H9 (cell line): Measurements from ENCODE around the gene ZBTB12. TPM values are rescaled to one million over a fixed set of nuclear protein-coding genes. Genes with fewer than 3 reads are reported as not detected.

Source experiments
- DNase-seq: peaks from one replicate; pipeline ENCODE4 v3.0.0-alpha.2; 2017
- H2AFZ ChIP-seq: one replicate; pipeline ENCODE4 v1.6.1; 2013; ENCODE audit warnings: mild to moderate bottlenecking, low read length, control low read depth, moderate library complexity
- H2AK5ac ChIP-seq: 2 replicates; pipeline ENCODE4 v1.6.1; 2013; ENCODE audit warnings: low read length, control low read depth, mixed read lengths; ENCODE audit not compliant: insufficient read length
- H2BK120ac ChIP-seq: one replicate; pipeline ENCODE4 v1.6.1; 2013; ENCODE audit warnings: low read depth, mild to moderate bottlenecking, low read length, control low read depth, inconsistent platforms; ENCODE audit not compliant: poor library complexity, severe bottlenecking
- H2BK12ac ChIP-seq: 2 replicates; pipeline ENCODE4 v1.6.1; 2013; ENCODE audit warnings: low read length, control low read depth, mixed read lengths, low read depth; ENCODE audit not compliant: insufficient read length
- H2BK15ac ChIP-seq: 2 replicates; pipeline ENCODE4 v1.6.1; 2013; ENCODE audit warnings: low read depth, low read length, control low read depth
- H2BK20ac ChIP-seq: one replicate; pipeline ENCODE4 v1.6.1; 2013; ENCODE audit warnings: low read depth, mild to moderate bottlenecking, low read length, control low read depth, inconsistent platforms; ENCODE audit not compliant: poor library complexity, severe bottlenecking
- H2BK5ac ChIP-seq: 2 replicates; pipeline ENCODE4 v1.6.1; 2013; ENCODE audit warnings: low read length, control low read depth, mixed read lengths; ENCODE audit not compliant: insufficient read length
- H3K14ac ChIP-seq: 2 replicates; pipeline ENCODE4 v1.6.1; 2013; ENCODE audit warnings: low read length, control low read depth; ENCODE audit not compliant: insufficient read depth
- H3K18ac ChIP-seq: 2 replicates; pipeline ENCODE4 v1.6.1; 2013; ENCODE audit warnings: low read depth, mild to moderate bottlenecking, mixed read lengths, low read length, control low read depth; ENCODE audit not compliant: insufficient read length
- H3K23ac ChIP-seq: 2 replicates; pipeline ENCODE4 v1.6.1; 2013; ENCODE audit warnings: low read length, control low read depth, mixed read lengths, low read depth; ENCODE audit not compliant: insufficient read length
- H3K23me2 ChIP-seq: 2 replicates; pipeline ENCODE4 v1.6.1; 2013; ENCODE audit warnings: low read depth, mild to moderate bottlenecking, mixed read lengths, low read length, control low read depth; ENCODE audit not compliant: insufficient read length, poor library complexity, severe bottlenecking
- H3K27ac ChIP-seq: 2 replicates; pipeline ENCODE4 v1.5.1; 2013; ENCODE audit warnings: low read length, control low read depth, mixed read lengths, low read depth; ENCODE audit not compliant: insufficient read length
- H3K27me3 ChIP-seq: 2 replicates; pipeline ENCODE4 v1.6.1; 2013; ENCODE audit warnings: low read length, control low read depth, inconsistent platforms; ENCODE audit not compliant: insufficient read depth
- H3K4ac ChIP-seq: 2 replicates; pipeline ENCODE4 v1.6.1; 2013; ENCODE audit warnings: low read depth, mild to moderate bottlenecking, control low read depth, inconsistent platforms, low read length, moderate library complexity
- H3K4me1 ChIP-seq: 2 replicates; pipeline ENCODE4 v1.6.1; 2013; ENCODE audit warnings: low read length, control low read depth, inconsistent platforms; ENCODE audit not compliant: insufficient read depth
- H3K4me2 ChIP-seq: 2 replicates; pipeline ENCODE4 v1.6.1; 2013; ENCODE audit warnings: low read length, control low read depth, mixed read lengths; ENCODE audit not compliant: insufficient read length, insufficient read depth
- H3K56ac ChIP-seq: 2 replicates; pipeline ENCODE4 v1.6.1; 2013; ENCODE audit warnings: low read depth, mild to moderate bottlenecking, mixed read lengths, low read length, control low read depth; ENCODE audit not compliant: insufficient read length
- H3K79me1 ChIP-seq: 2 replicates; pipeline ENCODE4 v1.6.1; 2013; ENCODE audit warnings: low read depth, mild to moderate bottlenecking, moderate library complexity, low read length, control low read depth, inconsistent platforms; ENCODE audit not compliant: insufficient read depth, poor library complexity, severe bottlenecking
- H3K79me2 ChIP-seq: 2 replicates; pipeline ENCODE4 v1.6.1; 2013; ENCODE audit warnings: low read length, control low read depth, inconsistent platforms; ENCODE audit not compliant: insufficient read depth
- H3K9ac ChIP-seq: 2 replicates; pipeline ENCODE4 v1.6.1; 2013; ENCODE audit warnings: low read length, control low read depth, mixed read lengths; ENCODE audit not compliant: insufficient read length; ENCODE audit errors: extremely low read depth
- H3K9me3 ChIP-seq: one replicate; pipeline ENCODE4 v1.6.1; 2013; ENCODE audit warnings: low read depth, low read length, inconsistent platforms; ENCODE audit not compliant: control insufficient read depth
- H3T11ph ChIP-seq: one replicate; pipeline ENCODE4 v1.6.1; 2013; ENCODE audit warnings: mild to moderate bottlenecking, low read length, control low read depth, inconsistent platforms
- H4K20me1 ChIP-seq: one replicate; pipeline ENCODE4 v1.6.1; 2013; ENCODE audit not compliant: control insufficient read depth, insufficient read length, insufficient read depth
- H4K5ac ChIP-seq: 2 replicates; pipeline ENCODE4 v1.6.1; 2013; ENCODE audit warnings: low read depth, mild to moderate bottlenecking, mixed read lengths, low read length, control low read depth; ENCODE audit not compliant: insufficient read length
- H4K8ac ChIP-seq: replicated peaks from 2 replicates; pipeline ENCODE4 v1.6.1; 2013; ENCODE audit warnings: low read length, control low read depth, mixed read lengths, low read depth; ENCODE audit not compliant: insufficient read length
- H4K91ac ChIP-seq: 2 replicates; pipeline ENCODE4 v1.6.1; 2013; ENCODE audit warnings: low read depth, mild to moderate bottlenecking, moderate library complexity, mixed read lengths, low read length, control low read depth; ENCODE audit not compliant: insufficient read length
- H3K27ac Mint-ChIP-seq, 3 experiments: 2 replicates in 2 of 3; 3 replicates in 1 of 3; pipeline ENCODE4 v1.8.0; 2020 to 2021; ENCODE audit warnings: mixed read lengths in 3 of 3, mild to moderate bottlenecking in 1 of 3, moderate library complexity in 1 of 3
- H3K27me3 Mint-ChIP-seq: 2 replicates; pipeline ENCODE4 v1.8.0; 2021; ENCODE audit warnings: low read depth, mild to moderate bottlenecking, moderate library complexity, mixed read lengths
- H3K36me3 Mint-ChIP-seq, 3 experiments: 2 replicates in 2 of 3; 3 replicates in 1 of 3; pipeline ENCODE4 v1.8.0; 2020 to 2021; ENCODE audit warnings: low read depth in 3 of 3, mixed read lengths in 3 of 3; ENCODE audit not compliant: insufficient read depth in 1 of 3
- H3K4me1 Mint-ChIP-seq, 2 experiments: 2 replicates each; pipeline ENCODE4 v1.8.0; 2020; ENCODE audit warnings: mixed read lengths in 2 of 2
- H3K4me3 Mint-ChIP-seq, 2 experiments: 2 replicates in 1 of 2; 3 replicates in 1 of 2; pipeline ENCODE4 v1.8.0; 2020 to 2021; ENCODE audit warnings: mild to moderate bottlenecking in 2 of 2, mixed read lengths in 2 of 2, moderate library complexity in 1 of 2
- H3K9me3 Mint-ChIP-seq, 2 experiments: 2 replicates in 1 of 2; 3 replicates in 1 of 2; pipeline ENCODE4 v1.8.0; 2020; ENCODE audit warnings: mild to moderate bottlenecking in 2 of 2, mixed read lengths in 2 of 2, moderate library complexity in 1 of 2
- WGBS: extraction: QIAGEN DNeasy Blood & Tissue Kit; methylation state at CpG from one replicate; pipeline ENCODE4 v1.1.7; 2013; ENCODE audit warnings: missing lambda C conversion rate, low lambda C conversion rate, mixed read lengths; ENCODE audit not compliant: insufficient read length; ENCODE audit errors: extremely low coverage; 5-methylcytosine and 5-hydroxymethylcytosine counted together
- total RNA-seq: library from RNA; stranded (reverse); gene quantifications from 2 replicates; pipeline ENCODE4 v1.2.1, GENCODE V29; 2021
- TF ChIP-seq, protein P1 (sequence below): fragments of 200-600 bp; sonication (generic); conservative IDR thresholded peaks from 3 replicates; pipeline ENCODE4 v1.8.0; 2021; ENCODE audit warnings: antibody characterized with exemption, mild to moderate bottlenecking

ZBTB12 gene
- total RNA-seq, 1 experiment from 2014 or later = 31.0 TPM

DNA sequence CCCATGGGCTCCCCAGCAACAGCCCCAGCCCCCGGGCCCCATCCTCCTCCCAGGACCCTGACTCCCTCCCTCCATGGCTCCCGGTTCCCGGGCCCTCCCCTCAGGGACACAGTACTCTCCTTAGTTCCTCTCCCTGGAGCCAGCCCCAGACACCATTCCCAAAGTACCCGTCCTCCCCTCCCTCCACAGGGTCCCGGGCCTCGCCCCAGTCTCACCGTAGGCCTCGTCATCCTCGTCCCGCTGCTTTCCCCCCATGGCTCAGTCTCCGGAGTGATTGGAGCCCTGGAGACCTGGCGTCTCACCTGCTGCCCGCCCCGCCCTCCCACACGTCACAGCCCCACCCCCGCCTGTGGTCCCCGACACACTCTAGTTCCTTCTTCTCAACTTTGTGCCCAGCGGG lies 23.2 kb downstream of the ZBTB12 start, which contains the start of gene SLC44A4:
Gene SLC44A4, minus strand, starts transcription at position 272 of the 400 bp plus-strand sequence. Its CDS starts 17 bp downstream, at position 255.
- Histone ChIP-seq H3K23ac (no peak within 1 kb of the TSS), H2BK20ac (no peak within 1 kb of the TSS), H3K27ac (no peak within 1 kb of the TSS), H2AK5ac (no peak within 1 kb of the TSS), H3K56ac (no peak within 1 kb of the TSS), H3K4me1 (no peaks in the 10 kb centered on the region), H2BK15ac (no peak within 1 kb of the TSS), H3K9me3 (no peaks in the 10 kb centered on the region), H3K9ac (no peak within 1 kb of the TSS), H3K4me2 (no peak within 1 kb of the TSS), H4K20me1 (no peaks in the 10 kb centered on the region), H2BK12ac (no peak within 1 kb of the TSS), H2BK5ac (no peak within 1 kb of the TSS), H2AFZ (no peak within 1 kb of the TSS), H3T11ph (no peak within 1 kb of the TSS), H4K8ac (no peak within 1 kb of the TSS), H4K5ac (no peak within 1 kb of the TSS), H2BK120ac (no peak within 1 kb of the TSS), H3K79me1 (no peaks in the 10 kb centered on the region), H3K14ac (no peak within 1 kb of the TSS), H4K91ac (no peak within 1 kb of the TSS), H3K27me3 (no peaks in the 10 kb centered on the region), H3K79me2 (no peaks in the 10 kb centered on the region), H3K18ac (no peak within 1 kb of the TSS), H3K4ac (no peak within 1 kb of the TSS), H3K23me2 (no peaks in the 10 kb centered on the region)
- peak within 1 kb of the TSS in 2 of 3 experiments; percentile 68 to 77; a peak in 5 of 7 replicates for H3K27ac Mint-ChIP-seq
- H3K4me3 Mint-ChIP-seq = peak within 1 kb of the TSS; percentile 27 to 46; a peak in 4 of 5 replicates
- peaks cover 30 to 42% (median 41%) of the 10 kb centered on the region in 3 experiments; a peak in 6 of 7 replicates for H3K36me3 Mint-ChIP-seq
- WGBS = no CpG with 5 or more reads among the region's 18 CpGs
- no peaks in the 10 kb centered on the region for H3K9me3 Mint-ChIP-seq
- DNase-seq = peak; percentile 71
- H3K27me3 Mint-ChIP-seq = no peaks in the 10 kb centered on the region; the same call in 1 of the 2 replicates
- peaks cover 3 to 27% of the 10 kb centered on the region in 2 experiments for H3K4me1 Mint-ChIP-seq
- TF ChIP-seq, protein P1, sequence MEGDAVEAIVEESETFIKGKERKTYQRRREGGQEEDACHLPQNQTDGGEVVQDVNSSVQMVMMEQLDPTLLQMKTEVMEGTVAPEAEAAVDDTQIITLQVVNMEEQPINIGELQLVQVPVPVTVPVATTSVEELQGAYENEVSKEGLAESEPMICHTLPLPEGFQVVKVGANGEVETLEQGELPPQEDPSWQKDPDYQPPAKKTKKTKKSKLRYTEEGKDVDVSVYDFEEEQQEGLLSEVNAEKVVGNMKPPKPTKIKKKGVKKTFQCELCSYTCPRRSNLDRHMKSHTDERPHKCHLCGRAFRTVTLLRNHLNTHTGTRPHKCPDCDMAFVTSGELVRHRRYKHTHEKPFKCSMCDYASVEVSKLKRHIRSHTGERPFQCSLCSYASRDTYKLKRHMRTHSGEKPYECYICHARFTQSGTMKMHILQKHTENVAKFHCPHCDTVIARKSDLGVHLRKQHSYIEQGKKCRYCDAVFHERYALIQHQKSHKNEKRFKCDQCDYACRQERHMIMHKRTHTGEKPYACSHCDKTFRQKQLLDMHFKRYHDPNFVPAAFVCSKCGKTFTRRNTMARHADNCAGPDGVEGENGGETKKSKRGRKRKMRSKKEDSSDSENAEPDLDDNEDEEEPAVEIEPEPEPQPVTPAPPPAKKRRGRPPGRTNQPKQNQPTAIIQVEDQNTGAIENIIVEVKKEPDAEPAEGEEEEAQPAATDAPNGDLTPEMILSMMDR = no peak
